Vagina (tissue), 2 donors: ENCODE measurements around the gene TSEN2. TPM values are rescaled to one million over a fixed set of nuclear protein-coding genes. Genes with fewer than 3 reads are reported as not detected.

Experiments used
- DNase-seq, 2 donors: peaks; one replicate each; pipeline ENCODE4 v3.0.0-alpha.2; 2017; ENCODE audit errors: extremely low spot score in 2 of 2
- H3K27ac ChIP-seq: fragments of 200-600 bp; sonication (generic); one replicate; pipeline ENCODE4 v1.5.1; 2019
- H3K27me3 ChIP-seq: fragments of 200-600 bp; sonication (generic); one replicate; pipeline ENCODE4 v1.5.1; 2019
- H3K36me3 ChIP-seq, 2 donors: fragments of 200-600 bp; sonication (generic); one replicate each; pipeline ENCODE4 v1.5.1; 2017 to 2019
- H3K4me1 ChIP-seq: fragments of 200-600 bp; sonication (generic); one replicate; pipeline ENCODE4 v1.5.1; 2019
- H3K4me3 ChIP-seq, 2 donors: fragments of 200-600 bp; sonication (generic); 1 replicate in 1 of 2; 2 replicates in 1 of 2; pipeline ENCODE4 v1.5.1; 2016 to 2019
- H3K9me3 ChIP-seq: fragments of 200-600 bp; sonication (generic); one replicate; pipeline ENCODE4 v1.5.1; 2019
- POLR2A ChIP-seq, 2 donors: fragments of 450-650 bp; IDR thresholded peaks; one replicate each; pipeline ENCODE4 v1.6.1; 2017; ENCODE audit warnings: antibody characterized with exemption in 2 of 2, mild to moderate bottlenecking in 2 of 2, moderate library complexity in 2 of 2
- POLR2AphosphoS5 ChIP-seq, 2 donors: sonication (generic); formaldehyde crosslinking; IDR thresholded peaks; one replicate each; pipeline ENCODE4 v1.9.0; 2017; ENCODE audit warnings: antibody characterized with exemption in 2 of 2, mild to moderate bottlenecking in 2 of 2, low read depth in 1 of 2; ENCODE audit not compliant: insufficient read depth in 1 of 2
- intact Hi-C: fragments of 100-400 bp; cut with DNase I; formaldehyde crosslinking; loops from one replicate; pipeline ENCODE4 v1.15.1; 2023
- total RNA-seq: library from RNA; depleted of rRNA; stranded (reverse); fragments of >200 nt; gene quantifications from one replicate; pipeline ENCODE4 v1.2.3, GENCODE V29; 2016
- TF ChIP-seq, protein P1 (sequence below), 3 experiments: fragments of 450-650 bp in 2 of 3; fragments of 200-600 bp in 1 of 3; sonication (generic) in 1 of 3; IDR thresholded peaks; one replicate each; pipeline ENCODE4 v1.5.1; 2017 to 2019; ENCODE audit warnings: antibody characterized with exemption in 3 of 3, mild to moderate bottlenecking in 2 of 3, moderate library complexity in 2 of 3

The TSEN2 gene
- total RNA-seq, 1 donor from 2014 or later, result 16.0 TPM

DNA sequence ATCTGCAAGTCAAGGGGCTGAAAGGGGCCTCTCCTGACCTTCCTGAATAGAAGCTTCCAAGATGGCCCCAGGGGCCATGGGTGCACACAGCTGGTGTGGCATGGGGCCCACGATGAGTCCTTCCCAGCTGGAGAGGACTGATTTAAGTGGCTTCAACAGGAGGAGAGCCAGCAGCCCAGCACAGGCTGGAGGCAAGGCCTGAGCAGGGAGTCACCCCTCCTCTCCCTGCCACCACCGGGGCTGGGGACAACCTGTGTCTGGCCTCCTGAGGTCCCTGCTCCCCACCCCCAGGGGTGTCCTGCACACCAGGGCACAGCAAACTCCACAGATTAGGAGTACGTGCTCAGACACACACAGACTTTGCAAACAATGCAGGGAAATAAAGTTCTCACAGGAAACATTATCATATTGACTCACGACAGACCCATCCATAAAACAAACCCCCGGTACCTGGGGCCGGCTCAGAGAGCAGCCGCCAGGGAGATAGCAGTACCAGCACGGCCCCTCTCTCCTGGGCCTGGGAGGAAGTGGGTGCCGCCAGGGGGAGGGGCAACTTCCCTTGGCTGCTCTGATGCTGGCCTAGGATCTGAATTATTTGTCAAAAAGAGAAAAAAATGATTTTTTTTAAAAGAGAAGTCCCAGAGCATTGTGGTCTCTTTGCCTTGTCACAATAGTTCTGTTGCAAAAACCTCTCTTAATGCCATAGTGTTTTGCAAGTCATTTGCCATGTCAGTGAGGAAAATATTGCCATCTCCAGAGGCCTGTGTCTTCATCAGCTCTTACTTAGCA is 21.9 kb upstream of the TSEN2 start:
- H3K9me3 ChIP-seq, result no peaks in the 10 kb centered on the region
- no peak overlapping the region for H3K4me3 ChIP-seq
- no peaks in the 10 kb centered on the region for H3K4me1 ChIP-seq
- TF ChIP-seq POLR2AphosphoS5 (IDR thresholded peaks at IDR 0.05; ENCODE audit: insufficient read depth in 1 of 2, low read depth in 1 of 2), result no peak
- TF ChIP-seq, protein P1, sequence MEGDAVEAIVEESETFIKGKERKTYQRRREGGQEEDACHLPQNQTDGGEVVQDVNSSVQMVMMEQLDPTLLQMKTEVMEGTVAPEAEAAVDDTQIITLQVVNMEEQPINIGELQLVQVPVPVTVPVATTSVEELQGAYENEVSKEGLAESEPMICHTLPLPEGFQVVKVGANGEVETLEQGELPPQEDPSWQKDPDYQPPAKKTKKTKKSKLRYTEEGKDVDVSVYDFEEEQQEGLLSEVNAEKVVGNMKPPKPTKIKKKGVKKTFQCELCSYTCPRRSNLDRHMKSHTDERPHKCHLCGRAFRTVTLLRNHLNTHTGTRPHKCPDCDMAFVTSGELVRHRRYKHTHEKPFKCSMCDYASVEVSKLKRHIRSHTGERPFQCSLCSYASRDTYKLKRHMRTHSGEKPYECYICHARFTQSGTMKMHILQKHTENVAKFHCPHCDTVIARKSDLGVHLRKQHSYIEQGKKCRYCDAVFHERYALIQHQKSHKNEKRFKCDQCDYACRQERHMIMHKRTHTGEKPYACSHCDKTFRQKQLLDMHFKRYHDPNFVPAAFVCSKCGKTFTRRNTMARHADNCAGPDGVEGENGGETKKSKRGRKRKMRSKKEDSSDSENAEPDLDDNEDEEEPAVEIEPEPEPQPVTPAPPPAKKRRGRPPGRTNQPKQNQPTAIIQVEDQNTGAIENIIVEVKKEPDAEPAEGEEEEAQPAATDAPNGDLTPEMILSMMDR (IDR thresholded peaks at IDR 0.05), result no peak
- no peak for TF ChIP-seq POLR2A (IDR thresholded peaks at IDR 0.05)
- DNase-seq, result no peak
- no peaks in the 10 kb centered on the region for H3K27me3 ChIP-seq
- intact Hi-C loops, result no loop called here
- H3K27ac ChIP-seq, result no peak overlapping the region
- H3K36me3 ChIP-seq, result no peaks in the 10 kb centered on the region

DNA sequence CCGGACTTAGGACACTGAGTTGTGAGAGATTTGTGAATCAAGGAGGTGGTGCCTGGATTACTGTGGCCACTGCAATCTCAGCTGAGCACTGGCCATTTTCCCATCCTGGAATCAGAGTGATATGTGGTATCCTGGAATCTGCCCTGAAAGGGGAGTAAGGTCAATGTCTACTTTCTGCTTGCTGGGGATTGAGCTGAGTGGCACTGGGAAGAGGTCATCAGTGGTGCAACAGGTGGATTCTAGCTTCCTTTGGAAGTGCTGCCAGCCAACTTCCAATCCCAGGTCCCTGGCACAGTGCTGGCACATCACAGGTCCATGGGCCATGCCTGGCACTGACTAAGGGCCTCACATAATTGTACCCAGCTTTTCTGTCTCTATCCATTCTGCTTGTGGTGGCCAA is 20.6 kb upstream of the TSEN2 start:
- no peak overlapping the region for H3K4me3 ChIP-seq
- no peaks in the 10 kb centered on the region for H3K36me3 ChIP-seq
- no peaks in the 10 kb centered on the region for H3K9me3 ChIP-seq
- no peaks in the 10 kb centered on the region for H3K27me3 ChIP-seq
- H3K4me1 ChIP-seq, result no peaks in the 10 kb centered on the region
- TF ChIP-seq POLR2AphosphoS5 (IDR thresholded peaks at IDR 0.05; ENCODE audit: insufficient read depth in 1 of 2, low read depth in 1 of 2) (no peak), POLR2A (IDR thresholded peaks at IDR 0.05) (no peak)
- TF ChIP-seq, protein P1 (IDR thresholded peaks at IDR 0.05), result no peak
- no peak for DNase-seq
- no peak overlapping the region for H3K27ac ChIP-seq
- intact Hi-C loops, result no loop called here

DNA sequence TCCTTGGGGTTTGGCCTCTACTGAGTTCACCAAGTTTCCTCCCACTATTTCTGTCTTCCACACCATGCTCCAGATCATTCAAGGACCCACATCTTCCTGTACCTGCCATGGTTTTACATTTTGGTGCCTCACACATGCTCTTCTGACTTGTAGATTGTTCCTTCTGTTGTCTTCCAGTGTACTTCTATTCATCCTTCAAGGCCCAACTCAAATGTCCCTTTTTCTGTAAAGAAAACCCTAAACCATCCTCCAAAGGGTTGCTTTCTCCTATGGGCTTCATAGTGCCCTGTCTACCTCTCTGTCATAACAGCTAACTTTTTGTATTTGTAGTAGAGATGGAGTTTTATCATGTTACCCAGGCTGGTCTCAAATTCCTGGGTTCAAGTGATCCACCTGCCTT is 20.1 kb upstream of the TSEN2 start:
- Histone ChIP-seq H3K4me3 (no peak overlapping the region), H3K27ac (no peak overlapping the region), H3K36me3 (no peaks in the 10 kb centered on the region), H3K27me3 (no peaks in the 10 kb centered on the region), H3K4me1 (no peaks in the 10 kb centered on the region), H3K9me3 (no peaks in the 10 kb centered on the region)
- intact Hi-C loops, result no loop called here
- TF ChIP-seq, protein P1 (IDR thresholded peaks at IDR 0.05), result no peak
- TF ChIP-seq POLR2A (IDR thresholded peaks at IDR 0.05) (no peak), POLR2AphosphoS5 (IDR thresholded peaks at IDR 0.05; ENCODE audit: insufficient read depth in 1 of 2, low read depth in 1 of 2) (no peak)
- DNase-seq, result no peak

DNA sequence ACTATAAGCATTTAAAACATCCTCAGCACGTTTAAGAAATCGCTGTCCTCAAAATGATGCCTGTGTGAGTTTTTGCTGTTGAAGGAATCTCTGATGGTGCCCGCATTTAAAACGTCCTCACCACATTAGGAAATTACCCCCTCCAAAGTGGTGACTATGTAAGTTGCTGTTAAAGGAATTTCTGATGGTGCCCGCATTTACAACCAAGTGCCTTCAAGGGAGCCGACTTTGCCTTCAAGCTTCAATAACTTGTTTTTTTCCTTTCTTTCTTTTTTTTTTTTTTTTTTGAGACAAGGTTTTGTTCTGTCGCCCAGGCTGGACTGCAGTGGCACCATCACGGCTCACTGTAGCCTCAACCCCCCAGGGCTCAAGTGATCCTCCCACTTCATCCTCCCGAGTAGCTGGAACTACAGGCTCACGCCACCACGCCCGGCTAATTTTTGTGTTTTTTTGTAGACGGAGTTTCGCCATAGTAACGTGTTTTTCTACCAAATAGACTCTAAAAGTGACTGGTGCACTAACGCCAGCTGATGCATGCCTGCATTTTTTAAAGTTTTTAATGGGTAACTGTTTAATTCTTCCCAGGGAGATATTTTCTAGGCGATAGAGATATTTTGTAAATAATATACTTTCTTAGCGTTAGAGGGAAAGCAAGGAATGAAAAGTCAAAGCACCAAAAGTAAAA is 19.0 kb upstream of the TSEN2 start:
- TF ChIP-seq, protein P1 (IDR thresholded peaks at IDR 0.05), result no peak
- TF ChIP-seq POLR2A (IDR thresholded peaks at IDR 0.05) (no peak), POLR2AphosphoS5 (IDR thresholded peaks at IDR 0.05; ENCODE audit: insufficient read depth in 1 of 2, low read depth in 1 of 2) (no peak)
- no peak overlapping the region for H3K27ac ChIP-seq
- no peak overlapping the region for H3K4me3 ChIP-seq
- no peaks in the 10 kb centered on the region for H3K4me1 ChIP-seq
- no peak for DNase-seq
- H3K9me3 ChIP-seq, result no peaks in the 10 kb centered on the region
- intact Hi-C loops, result no loop called here
- H3K36me3 ChIP-seq, result no peaks in the 10 kb centered on the region
- no peaks in the 10 kb centered on the region for H3K27me3 ChIP-seq

- H3K27ac ChIP-seq, result no peak overlapping the region
- H3K9me3 ChIP-seq, result no peaks in the 10 kb centered on the region
- DNase-seq, result no peak
- intact Hi-C loops, result no loop called here
- no peaks in the 10 kb centered on the region for H3K4me1 ChIP-seq
- H3K4me3 ChIP-seq, result no peak overlapping the region
- no peaks in the 10 kb centered on the region for H3K36me3 ChIP-seq
- H3K27me3 ChIP-seq, result no peaks in the 10 kb centered on the region
- TF ChIP-seq, protein P1 (IDR thresholded peaks at IDR 0.05), result no peak
- TF ChIP-seq POLR2AphosphoS5 (IDR thresholded peaks at IDR 0.05; ENCODE audit: insufficient read depth in 1 of 2, low read depth in 1 of 2), result no peak
- TF ChIP-seq POLR2A (IDR thresholded peaks at IDR 0.05), result no peak
Observed at GRCh38 chr3:12465836-12466225, 18.4 kb upstream of the TSEN2 start.
